ENCODE results near the gene CDC34. TPM values are rescaled to one million over a fixed set of nuclear protein-coding genes. Genes with fewer than 3 reads are reported as not detected.

The CDC34 gene
- total RNA-seq = 110 TPM
- long read RNA-seq, transcript CDC34-201 (5 exons, 1,471 nt) = major isoform, 270 of 365 reads
- long read RNA-seq, partial matches to known transcripts = 61 of 365 reads
- long read RNA-seq, other reads (novel, unspliced or antisense) = 28 of 365 reads

GRCh38 chr19:531753-532560, at the start of gene CDC34:
CDC34 (plus strand) TSS chr19:531760; CDS start chr19:531932, 172 bp downstream.
- intact Hi-C loops (cut with micrococcal nuclease) = no loop called here
- DNase-seq (no peak), ATAC-seq (peak; percentile 5)

GRCh38 chr19:482186-483041, 49.1 kb upstream of the CDC34 start:
- DNase-seq (no peak), ATAC-seq (no peak)
- intact Hi-C loops (cut with micrococcal nuclease) = no loop called here

GRCh38 chr19:483332-484072, 48.1 kb upstream of the CDC34 start:
- DNase-seq (no peak), ATAC-seq (no peak)
- intact Hi-C loops (cut with micrococcal nuclease) = no loop called here

GRCh38 chr19:484494-484893, 47.1 kb upstream of the CDC34 start:
- intact Hi-C loops (cut with micrococcal nuclease) = no loop called here
- ATAC-seq = no peak
- no peak for DNase-seq

- ATAC-seq = no peak
- peak; percentile 30 for DNase-seq
- intact Hi-C loops (cut with micrococcal nuclease) = no loop called here
These were observed 46.5 kb upstream of the CDC34 start for GRCh38 chr19:485077-485476.

- intact Hi-C loops (cut with micrococcal nuclease) = no loop called here
- DNase-seq (peak; percentile 75), ATAC-seq (peak; percentile 2)
These were observed 45.9 kb upstream of the CDC34 start for GRCh38 chr19:485583-486236.

- DNase-seq (peak; percentile 99), ATAC-seq (peak; percentile 96)
- intact Hi-C loops (cut with micrococcal nuclease) = no loop called here
These were observed 42.8 kb upstream of the CDC34 start for GRCh38 chr19:488505-489417.

GRCh38 chr19:489418-490196, 42.0 kb upstream of the CDC34 start:
- intact Hi-C loops (cut with micrococcal nuclease) = no loop called here
- peak; percentile 61 for DNase-seq
- peak; percentile 52 for ATAC-seq

- ATAC-seq (no peak), DNase-seq (no peak)
- intact Hi-C loops (cut with micrococcal nuclease) = no loop called here
These were observed 40.3 kb upstream of the CDC34 start for GRCh38 chr19:491146-491741.

GRCh38 chr19:492091-492531, 39.4 kb upstream of the CDC34 start:
- intact Hi-C loops (cut with micrococcal nuclease) = no loop called here
- ATAC-seq (no peak), DNase-seq (no peak)

GRCh38 chr19:493391-494170, 38.0 kb upstream of the CDC34 start:
- ATAC-seq = no peak
- intact Hi-C loops (cut with micrococcal nuclease) = no loop called here
- no peak for DNase-seq

- no peak for DNase-seq
- intact Hi-C loops (cut with micrococcal nuclease) = no loop called here
- ATAC-seq = no peak
These were observed 37.1 kb upstream of the CDC34 start for GRCh38 chr19:494171-495080.

GRCh38 chr19:495081-495401, 36.5 kb upstream of the CDC34 start:
- intact Hi-C loops (cut with micrococcal nuclease) = no loop called here
- DNase-seq (no peak), ATAC-seq (no peak)

GRCh38 chr19:495402-496111, 36.0 kb upstream of the CDC34 start:
- DNase-seq (no peak), ATAC-seq (no peak)
- intact Hi-C loops (cut with micrococcal nuclease) = no loop called here
